ENCODE data around the gene BRIP1.

- TF ChIP-seq CTCF (IDR thresholded peaks at IDR 0.05): no peak
- no peak for TF ChIP-seq POLR2A (IDR thresholded peaks at IDR 0.05)
Measured at GRCh38 chr17:61814485-61814884, 48.8 kb downstream of the BRIP1 start.

Data from stomach (tissue), 4 donors.